ENCODE measurements around the gene MRAS. TPM values are rescaled to one million over a fixed set of nuclear protein-coding genes. Genes with fewer than 3 reads are reported as not detected.
"Not testable (repeated sequence)": the region's sequence is repeated elsewhere in the genome, so short reads cannot be mapped to it uniquely, and the experiment has no call there.

Gene MRAS
- total RNA-seq, 2 donors from 2014 or later: 2.2 to 4.5 TPM

DNA sequence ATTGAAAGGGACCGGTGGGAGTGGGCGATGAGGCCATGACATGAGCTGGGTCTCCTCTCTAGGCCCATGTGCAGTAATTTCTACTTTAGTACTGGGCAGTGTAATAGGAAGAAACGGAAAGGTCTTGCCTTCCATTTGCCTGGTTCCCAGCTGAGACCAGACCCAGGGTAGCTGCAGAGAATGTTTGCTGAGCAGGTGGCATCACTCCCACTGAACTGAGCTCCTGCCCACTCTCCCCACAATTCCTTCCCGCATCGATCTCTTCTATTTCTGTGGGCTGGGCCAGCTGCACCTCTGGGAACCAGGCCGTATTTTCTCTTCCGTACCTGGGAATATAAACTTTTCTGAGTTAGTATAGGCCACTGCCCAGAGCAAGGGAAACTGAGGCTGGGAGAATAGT lies 101.8 kb downstream of the MRAS start:
- Histone ChIP-seq H3K4me1 (no peaks in the 10 kb centered on the region), H3K36me3 (no peaks in the 10 kb centered on the region), H3K4me3 (no peak overlapping the region), H3K27ac (no peak overlapping the region), H3K9me3 (no peaks in the 10 kb centered on the region), H3K27me3 (no peaks in the 10 kb centered on the region), H3K9ac (ENCODE audit: low read depth in 2 of 2, low read length in 2 of 2) (no peak overlapping the region)
- TF ChIP-seq, protein P1, sequence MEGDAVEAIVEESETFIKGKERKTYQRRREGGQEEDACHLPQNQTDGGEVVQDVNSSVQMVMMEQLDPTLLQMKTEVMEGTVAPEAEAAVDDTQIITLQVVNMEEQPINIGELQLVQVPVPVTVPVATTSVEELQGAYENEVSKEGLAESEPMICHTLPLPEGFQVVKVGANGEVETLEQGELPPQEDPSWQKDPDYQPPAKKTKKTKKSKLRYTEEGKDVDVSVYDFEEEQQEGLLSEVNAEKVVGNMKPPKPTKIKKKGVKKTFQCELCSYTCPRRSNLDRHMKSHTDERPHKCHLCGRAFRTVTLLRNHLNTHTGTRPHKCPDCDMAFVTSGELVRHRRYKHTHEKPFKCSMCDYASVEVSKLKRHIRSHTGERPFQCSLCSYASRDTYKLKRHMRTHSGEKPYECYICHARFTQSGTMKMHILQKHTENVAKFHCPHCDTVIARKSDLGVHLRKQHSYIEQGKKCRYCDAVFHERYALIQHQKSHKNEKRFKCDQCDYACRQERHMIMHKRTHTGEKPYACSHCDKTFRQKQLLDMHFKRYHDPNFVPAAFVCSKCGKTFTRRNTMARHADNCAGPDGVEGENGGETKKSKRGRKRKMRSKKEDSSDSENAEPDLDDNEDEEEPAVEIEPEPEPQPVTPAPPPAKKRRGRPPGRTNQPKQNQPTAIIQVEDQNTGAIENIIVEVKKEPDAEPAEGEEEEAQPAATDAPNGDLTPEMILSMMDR (IDR thresholded peaks at IDR 0.05): no peak
- intact Hi-C loops (cut with DNase I): no loop called here
- no peak for DNase-seq

DNA sequence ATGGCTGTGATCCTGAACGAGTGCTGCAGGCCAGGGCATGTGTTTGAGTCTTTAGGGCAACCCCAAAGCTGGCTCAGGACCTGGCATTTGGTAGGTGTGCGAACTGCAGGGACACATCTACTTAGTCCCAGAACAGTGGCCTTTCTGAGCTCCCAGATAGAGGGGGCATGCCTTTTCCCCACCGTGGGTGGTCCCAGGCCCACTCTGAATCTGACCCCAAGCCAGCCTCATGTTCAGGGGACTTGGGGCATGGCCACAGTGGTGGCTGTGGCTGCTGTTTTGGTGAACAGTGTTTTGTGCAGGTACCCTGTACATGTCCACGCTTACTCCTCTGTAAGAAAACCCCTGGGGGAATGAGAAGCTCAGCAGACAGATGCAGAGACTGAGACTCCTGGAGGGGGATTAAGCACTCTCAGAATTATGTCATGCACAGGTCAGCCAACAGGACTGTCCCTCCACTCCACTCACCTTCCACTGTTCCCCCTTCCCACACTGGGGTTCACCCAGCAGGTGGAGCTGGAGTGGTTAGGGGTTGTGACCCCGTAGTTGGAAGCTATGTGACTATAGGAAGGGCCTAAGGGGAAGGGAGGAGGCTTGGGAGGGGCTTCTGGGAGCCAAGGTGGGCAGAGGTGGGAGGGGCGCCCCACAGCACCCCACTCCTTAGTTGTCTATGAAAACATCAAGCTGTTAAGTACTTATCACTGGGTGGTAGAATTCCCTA lies 102.5 kb downstream of the MRAS start:
- Histone ChIP-seq H3K4me1 (no peaks in the 10 kb centered on the region), H3K36me3 (no peaks in the 10 kb centered on the region), H3K27me3 (no peaks in the 10 kb centered on the region), H3K27ac (no peak overlapping the region), H3K9ac (ENCODE audit: low read depth in 2 of 2, low read length in 2 of 2) (no peak overlapping the region), H3K9me3 (no peaks in the 10 kb centered on the region), H3K4me3 (no peak overlapping the region)
- TF ChIP-seq, protein P1 (IDR thresholded peaks at IDR 0.05): no peak
- DNase-seq: no peak
- intact Hi-C loops (cut with DNase I): no loop called here

DNA sequence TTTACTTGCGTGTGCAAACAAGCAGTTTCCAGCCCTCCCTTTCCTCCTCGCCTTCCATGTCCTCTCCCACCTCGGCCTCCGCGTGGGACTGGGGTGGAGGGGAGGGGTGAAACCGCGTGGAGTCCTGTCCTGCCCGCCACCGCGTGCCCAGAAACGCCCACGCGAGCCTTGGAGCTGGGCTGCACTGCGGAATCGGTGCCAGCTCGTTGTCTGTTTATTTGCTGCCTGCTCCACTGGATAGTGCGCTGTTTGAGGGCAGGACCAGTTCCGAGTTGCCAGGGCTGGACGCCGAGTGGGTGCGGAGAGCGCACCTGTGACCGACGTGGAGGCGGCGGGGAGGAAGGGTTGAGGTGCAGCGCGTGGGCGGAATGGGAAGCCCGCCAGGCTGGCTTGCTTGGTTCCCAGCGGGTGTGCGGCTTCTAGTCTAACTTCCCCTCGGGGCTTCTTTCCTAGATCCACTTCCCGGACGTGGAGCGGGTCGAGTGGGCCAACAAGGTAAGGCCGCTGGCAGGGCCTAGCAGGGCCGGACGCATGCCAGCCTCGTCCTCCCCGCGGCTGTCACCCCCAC lies 103.3 kb downstream of the MRAS start:
- intact Hi-C loops (cut with DNase I): no loop called here
- H3K36me3 ChIP-seq: no peaks in the 10 kb centered on the region

DNA sequence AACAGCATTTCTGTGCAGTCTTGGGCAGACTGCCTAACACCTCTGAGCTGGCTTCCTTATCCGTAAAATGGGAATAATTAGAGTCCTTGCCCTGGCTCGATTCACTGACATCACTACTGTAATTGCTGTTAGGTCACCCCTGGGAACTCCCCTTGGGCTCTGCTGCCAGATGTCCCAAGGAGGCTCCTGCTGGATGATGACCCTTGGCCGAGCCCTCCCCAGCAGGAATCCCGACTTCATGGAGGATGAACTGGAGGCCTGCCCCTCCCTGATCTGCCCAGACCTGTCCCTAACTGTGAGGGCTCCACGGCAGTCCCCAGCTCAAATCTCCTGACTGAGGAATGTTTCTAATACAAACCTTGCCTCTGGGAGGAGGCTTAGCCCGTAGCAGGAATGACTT lies 104.1 kb downstream of the MRAS start:
- TF ChIP-seq, protein P1 (IDR thresholded peaks at IDR 0.05): no peak
- intact Hi-C loops (cut with DNase I): no loop called here
- H3K9ac ChIP-seq (ENCODE audit: low read depth in 2 of 2, low read length in 2 of 2): no peak overlapping the region
- no peak for DNase-seq
- H3K4me1 ChIP-seq: no peaks in the 10 kb centered on the region
- no peak overlapping the region for H3K4me3 ChIP-seq
- no peaks in the 10 kb centered on the region for H3K9me3 ChIP-seq
- no peaks in the 10 kb centered on the region for H3K27me3 ChIP-seq
- no peaks in the 10 kb centered on the region for H3K36me3 ChIP-seq
- H3K27ac ChIP-seq: no peak overlapping the region

More for the DNA sequence above, 103.3 kb downstream of the MRAS start:
- Histone ChIP-seq H3K4me1 (no peaks in the 10 kb centered on the region), H3K9me3 (no peaks in the 10 kb centered on the region), H3K27me3 (no peaks in the 10 kb centered on the region), H3K9ac (ENCODE audit: low read depth in 2 of 2, low read length in 2 of 2) (no peak overlapping the region), H3K4me3 (no peak overlapping the region), H3K27ac (no peak overlapping the region)
- TF ChIP-seq, protein P1 (IDR thresholded peaks at IDR 0.05): no peak
- no peak for DNase-seq

DNA sequence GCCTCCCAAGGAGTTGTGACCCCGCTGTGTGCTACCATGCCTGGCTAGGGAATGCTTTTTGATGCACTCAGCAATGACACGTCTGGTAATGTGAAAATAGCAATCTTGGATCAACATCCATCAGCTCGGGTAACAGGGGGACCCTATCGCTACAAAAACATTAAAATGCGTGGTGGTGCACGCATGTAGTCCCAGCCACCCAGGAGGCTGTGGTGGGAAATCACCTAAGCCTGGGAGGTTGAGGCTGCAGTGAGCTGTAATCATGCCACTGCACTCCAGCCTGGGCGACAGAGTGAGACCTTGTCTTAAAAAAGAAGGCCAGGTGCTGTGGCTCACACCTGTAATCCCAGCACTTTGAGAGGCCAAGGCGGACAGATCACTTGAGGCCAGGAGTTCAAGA lies 105.6 kb downstream of the MRAS start:
- H3K27me3 ChIP-seq; intact Hi-C loops (cut with DNase I); H3K4me3 ChIP-seq; H3K9ac ChIP-seq (ENCODE audit: low read depth in 2 of 2, low read length in 2 of 2); H3K9me3 ChIP-seq; H3K36me3 ChIP-seq; H3K4me1 ChIP-seq; H3K27ac ChIP-seq; DNase-seq: not testable (repeated sequence)

Other genes with a start within 250 kb of the MRAS start
- gene DZIP1L, start 233.0 kb upstream of the MRAS start, total RNA-seq: under 1 TPM; 0.69 to 0.89 TPM
- gene A4GNT, start 216.2 kb upstream of the MRAS start, total RNA-seq: not detected
- 10 to 100 TPM; 10.5 to 18.7 TPM for gene DBR1, start 173.7 kb upstream of the MRAS start, total RNA-seq
- 10 to 100 TPM; 29.9 to 35.0 TPM for gene ARMC8, start 161.3 kb upstream of the MRAS start, total RNA-seq
- not detected for gene NME9, start 18.7 kb upstream of the MRAS start, total RNA-seq
- 1 to 10 TPM in 1 of 2 donors, under 1 TPM in 1; 0.89 to 1.2 TPM for gene ESYT3, start 86.0 kb downstream of the MRAS start, total RNA-seq
- 10 to 100 TPM; 31.6 to 45.4 TPM for gene CEP70, start 245.7 kb downstream of the MRAS start, total RNA-seq